Measurements from ENCODE around the gene SND1. TPM values are rescaled to one million over a fixed set of nuclear protein-coding genes. Genes with fewer than 3 reads are reported as not detected.
A peak's percentile ranks its signal among the peaks of the same experiment; 100 is the strongest.

Gene SND1
- total and polyA plus RNA-seq, 2 of the 4 experiments (the other 2 are of a cell fraction) = 154 to 294 TPM

DNA sequence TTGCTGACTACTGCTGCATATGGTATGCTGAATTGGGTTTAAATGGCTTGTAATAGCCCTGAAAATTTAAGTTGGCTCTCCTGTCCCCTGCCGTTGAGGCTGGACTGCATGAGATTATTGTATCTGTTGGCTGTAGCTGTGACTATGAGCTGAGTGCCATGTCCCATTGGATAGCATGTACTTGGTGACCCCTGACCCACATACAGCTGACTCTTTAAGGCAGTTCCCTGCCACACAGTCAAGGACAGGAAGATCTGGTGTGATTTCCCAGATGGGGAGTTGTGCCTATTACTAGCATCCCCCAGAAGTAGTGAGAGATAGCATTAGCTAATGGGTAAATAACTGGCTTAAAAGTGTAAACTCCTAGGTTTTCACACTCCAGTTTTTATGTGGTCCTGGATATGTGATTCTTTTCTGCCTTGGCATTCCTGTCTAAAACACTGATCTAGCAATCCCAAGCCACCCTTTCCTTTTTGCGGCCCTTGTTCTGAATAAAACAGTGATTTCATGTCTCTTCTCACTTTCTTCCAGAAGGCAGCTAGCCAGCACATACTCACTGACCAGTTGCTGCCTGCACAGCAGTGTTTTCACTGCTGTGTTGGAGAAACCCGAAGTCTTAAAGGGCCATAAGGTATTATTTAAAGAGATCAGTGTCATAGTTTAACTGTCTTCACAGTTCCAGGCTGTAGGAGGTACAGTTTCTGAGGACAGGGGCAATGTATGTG is 343.3 kb downstream of the SND1 start (continued):
- no peak for TF ChIP-seq BHLHE40 (IDR thresholded peaks at IDR 0.05; ENCODE audit: low read depth, low read length)

DNA sequence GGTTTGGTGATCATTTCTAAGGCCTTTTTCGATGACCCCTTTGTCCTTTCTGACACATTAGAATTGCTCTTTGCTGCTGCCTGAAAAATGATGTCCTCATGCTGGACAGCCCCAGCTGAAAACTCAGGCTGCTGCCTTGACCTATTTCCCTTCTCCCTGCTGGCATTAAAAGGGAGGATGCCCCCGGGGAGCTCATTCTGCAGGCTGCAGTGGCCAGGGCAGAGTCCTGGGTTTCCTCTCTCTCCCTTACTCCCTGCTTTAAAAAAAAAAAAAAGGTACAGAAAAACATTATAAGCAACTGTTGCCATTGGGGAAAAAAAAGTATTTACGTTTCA is 343.9 kb downstream of the SND1 start:
- H3K14ac ChIP-seq (replicated peaks; ENCODE audit: low read depth, low read length) = no peak overlapping the region; the same call in 1 of the 2 replicates
- in situ Hi-C loops (cut with MboI; ENCODE audit: low sequenced_read_pairs) (no loop called here), dilution Hi-C loops (cut with HindIII; ENCODE audit: low sequenced_read_pairs, unreplicated experiment) (no loop called here), intact Hi-C loops (cut with micrococcal nuclease) (no loop called here)
- H3K4me1 ChIP-seq (ENCODE audit: control insufficient read depth, insufficient read depth, low read length) = peaks cover 13% of the 10 kb centered on the region
- H4K20me1 ChIP-seq (ENCODE audit: insufficient read depth, low read length) = peaks cover 44% of the 10 kb centered on the region
- H2BK120ac ChIP-seq (ENCODE audit: low read depth, low read length) = no peak overlapping the region; the same call in 1 of the 2 replicates
- H3K23ac ChIP-seq (ENCODE audit: low read depth, low read length) = peak overlapping the region; percentile 76
- ChIA-PET CTCF (interaction anchor here (1.2 kb wide), 1 partner anchor 15 kb away, joined by 5 read pairs; no protein-coding TSS in a partner anchor), POLR2A (ENCODE audit: unreplicated experiment) (interaction anchor here (0.6 kb wide), 1 partner anchor 115 kb away, joined by 9 read pairs; no protein-coding TSS in a partner anchor)
- ATAC-seq (ENCODE audit: low read depth) = peak; percentile 47
- H2BK5ac ChIP-seq (ENCODE audit: low read depth, low read length, poor library complexity, severe bottlenecking) = no peak overlapping the region
- no peak for TF ChIP-seq POLR2A (IDR thresholded peaks at IDR 0.05; ENCODE audit: low read depth, low read length)
- no peak overlapping the region for H2BK15ac ChIP-seq (ENCODE audit: low read depth, low read length)
- H3K56ac ChIP-seq (ENCODE audit: extremely low read depth, insufficient read depth, low read length) = no peak overlapping the region
- peak overlapping the region; percentile 16; the same call in 1 of the 2 replicates for H3K4ac ChIP-seq (ENCODE audit: low read depth, low read length)
- H3K9ac ChIP-seq (ENCODE audit: low read depth, low read length) = no peak overlapping the region
- peak overlapping the region; percentile 45 for H3K4me2 ChIP-seq (ENCODE audit: low read depth, low read length)
- peak overlapping the region; percentile 8; the same call in 1 of the 2 replicates for H3K27ac ChIP-seq (ENCODE audit: insufficient read depth, low read length)
- H2AFZ ChIP-seq (replicated peaks; ENCODE audit: low read length, poor library complexity) = no peak overlapping the region
- no peaks in the 10 kb centered on the region for H3K27me3 ChIP-seq (ENCODE audit: control insufficient read depth, insufficient read depth, low read length)
- no peak for DNase-seq
- H4K5ac ChIP-seq (ENCODE audit: low read depth, low read length) = no peak overlapping the region
- H2AK9ac ChIP-seq (replicated peaks; ENCODE audit: low read depth, low read length, poor library complexity) = no peak overlapping the region
- peaks cover 19% of the 10 kb centered on the region for H3K36me3 ChIP-seq (ENCODE audit: control insufficient read depth, insufficient read depth, low read length)
- no TSS peak for BruUV-seq (replicated peaks)
- no peak overlapping the region for H2AK5ac ChIP-seq (ENCODE audit: low read depth, low read length)
- WGBS, 2 experiments (ENCODE audit: extremely low coverage in 2 of 2, insufficient read length in 1 of 2) = no CpG with 5 or more reads among the region's 3 CpGs
- H3K18ac ChIP-seq (ENCODE audit: low read depth, low read length) = no peak overlapping the region
- H4K91ac ChIP-seq (ENCODE audit: insufficient read depth, low read depth, low read length) = no peak overlapping the region
- H4K8ac ChIP-seq (ENCODE audit: low read depth in 2 of 2, low read length in 2 of 2) = no peak overlapping the region
- peaks cover 28% of the 10 kb centered on the region for H3K9me1 ChIP-seq (ENCODE audit: insufficient read depth, low read length)
- H2BK20ac ChIP-seq (ENCODE audit: low read depth, low read length) = peak overlapping the region; percentile 18; the same call in 1 of the 2 replicates
- no peak overlapping the region for H3K4me3 ChIP-seq (ENCODE audit: insufficient read depth, low read depth, low read length)
- no peaks in the 10 kb centered on the region for H3K9me3 ChIP-seq (ENCODE audit: control insufficient read depth, insufficient read depth, low read length)
- H3K79me1 ChIP-seq (ENCODE audit: low read depth in 1 of 2, low read length in 2 of 2) = peaks cover 39 to 78% of the 10 kb centered on the region in 2 experiments
